ENCODE measurements around the gene FLNC. TPM values are rescaled to one million over a fixed set of nuclear protein-coding genes. Genes with fewer than 3 reads are reported as not detected.
A peak's percentile ranks its signal among the peaks of the same experiment; 100 is the strongest.

FLNC gene
- total RNA-seq, 4 donors from 2014 or later = 21.3 to 234 (median 57.9) TPM

DNA sequence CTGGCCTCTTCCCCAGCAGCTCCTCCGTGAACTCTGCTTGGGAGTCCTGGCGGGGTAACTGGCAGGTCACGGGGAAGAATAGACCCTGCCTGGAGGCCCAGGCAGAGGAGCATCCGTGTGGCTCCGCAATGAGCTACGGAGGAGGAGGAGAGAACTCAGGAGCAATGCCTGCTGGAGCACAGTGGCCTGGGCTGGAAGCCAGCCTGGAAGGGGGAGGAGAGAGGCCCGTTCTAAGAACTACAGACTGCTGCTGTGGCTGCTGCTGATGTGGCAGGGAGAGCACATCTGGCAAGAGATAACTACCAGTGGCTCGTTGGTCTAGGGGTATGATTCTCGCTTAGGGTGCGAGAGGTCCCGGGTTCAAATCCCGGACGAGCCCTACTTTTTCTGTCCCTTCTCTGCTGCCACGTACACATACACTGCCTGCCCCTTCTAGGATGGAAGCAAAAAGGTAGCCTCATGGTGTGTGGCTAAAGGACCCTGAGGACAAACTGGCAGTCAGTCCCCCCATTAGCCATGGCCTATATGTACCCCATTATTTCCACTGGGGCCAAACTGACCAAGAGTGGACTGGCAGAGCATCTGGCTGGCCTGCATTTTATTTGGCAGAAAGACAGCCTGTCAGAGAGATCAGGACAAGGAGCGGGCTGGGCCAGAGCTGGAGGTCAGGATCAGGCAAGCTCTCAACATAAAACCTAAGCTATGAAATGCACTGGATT is 46.9 kb upstream of the FLNC start:
- peaks cover 0 to 4% (median 0%) of the 10 kb centered on the region in 4 donors for H3K4me1 ChIP-seq
- DNase-seq = peak; percentile 49
- in situ Hi-C loops (cut with MboI; ENCODE audit: low pct_ligation_motif_present in 1 of 4, low pct_unique_long_range_greater_than_20kb in 1 of 4, low sequenced_read_pairs in 3 of 4) = no loop called here
- no peaks in the 10 kb centered on the region for H3K27me3 ChIP-seq
- intact Hi-C loops (cut with DNase I; ENCODE audit: low total_unique reads) = no loop called here
- no peak overlapping the region for H3K4me3 ChIP-seq
- H3K36me3 ChIP-seq = no peaks in the 10 kb centered on the region
- H3K9me3 ChIP-seq = peaks cover 2% of the 10 kb centered on the region in 2 donors
- TF ChIP-seq, protein P1, sequence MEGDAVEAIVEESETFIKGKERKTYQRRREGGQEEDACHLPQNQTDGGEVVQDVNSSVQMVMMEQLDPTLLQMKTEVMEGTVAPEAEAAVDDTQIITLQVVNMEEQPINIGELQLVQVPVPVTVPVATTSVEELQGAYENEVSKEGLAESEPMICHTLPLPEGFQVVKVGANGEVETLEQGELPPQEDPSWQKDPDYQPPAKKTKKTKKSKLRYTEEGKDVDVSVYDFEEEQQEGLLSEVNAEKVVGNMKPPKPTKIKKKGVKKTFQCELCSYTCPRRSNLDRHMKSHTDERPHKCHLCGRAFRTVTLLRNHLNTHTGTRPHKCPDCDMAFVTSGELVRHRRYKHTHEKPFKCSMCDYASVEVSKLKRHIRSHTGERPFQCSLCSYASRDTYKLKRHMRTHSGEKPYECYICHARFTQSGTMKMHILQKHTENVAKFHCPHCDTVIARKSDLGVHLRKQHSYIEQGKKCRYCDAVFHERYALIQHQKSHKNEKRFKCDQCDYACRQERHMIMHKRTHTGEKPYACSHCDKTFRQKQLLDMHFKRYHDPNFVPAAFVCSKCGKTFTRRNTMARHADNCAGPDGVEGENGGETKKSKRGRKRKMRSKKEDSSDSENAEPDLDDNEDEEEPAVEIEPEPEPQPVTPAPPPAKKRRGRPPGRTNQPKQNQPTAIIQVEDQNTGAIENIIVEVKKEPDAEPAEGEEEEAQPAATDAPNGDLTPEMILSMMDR (IDR thresholded peaks at IDR 0.05) = no peak
- TF ChIP-seq EP300 (IDR thresholded peaks at IDR 0.05; ENCODE audit: low read depth) (no peak), POLR2A (IDR thresholded peaks at IDR 0.05) (no peak), POLR2AphosphoS5 (IDR thresholded peaks at IDR 0.05) (no peak)
- peak overlapping the region; percentile 22 to 74 (median 70) for H3K27ac ChIP-seq
- WGBS, 2 donors (ENCODE audit: low coverage in 1 of 2) = 62 to 80% methylated on average over 1 to 15 of the region's 15 CpGs

DNA sequence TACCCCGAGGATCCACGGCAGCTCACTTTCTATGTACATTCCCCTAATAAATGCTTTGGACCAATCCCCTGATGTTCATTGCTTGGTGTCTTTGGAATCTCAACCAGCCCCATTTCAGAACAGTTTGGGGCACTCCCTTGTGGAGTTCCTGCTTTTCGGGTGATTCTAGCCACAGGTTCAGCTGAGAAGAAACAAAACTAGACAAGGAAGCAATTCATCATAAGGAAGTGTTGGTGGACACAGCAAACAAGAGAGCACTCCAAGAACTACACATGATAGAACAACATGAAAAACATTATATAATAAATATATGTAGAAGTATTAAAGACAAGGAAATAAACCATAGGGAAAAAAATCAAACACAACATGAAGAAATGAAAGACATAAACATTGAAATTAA is 44.5 kb upstream of the FLNC start:
- H3K4me3 ChIP-seq = no peak overlapping the region
- intact Hi-C loops (cut with DNase I; ENCODE audit: low total_unique reads) = no loop called here
- no peak overlapping the region for H3K27ac ChIP-seq
- DNase-seq = no peak
- H3K36me3 ChIP-seq = no peaks in the 10 kb centered on the region
- TF ChIP-seq, protein P1 (IDR thresholded peaks at IDR 0.05) = no peak
- TF ChIP-seq EP300 (IDR thresholded peaks at IDR 0.05; ENCODE audit: low read depth) = no peak
- no peak for TF ChIP-seq POLR2A (IDR thresholded peaks at IDR 0.05)
- TF ChIP-seq POLR2AphosphoS5 (IDR thresholded peaks at IDR 0.05) = no peak
- H3K27me3 ChIP-seq = peaks cover 6% of the 10 kb centered on the region
- H3K9me3 ChIP-seq = no peaks in the 10 kb centered on the region
- H3K4me1 ChIP-seq = peaks cover 0 to 9% (median 2%) of the 10 kb centered on the region in 4 donors
- in situ Hi-C loops (cut with MboI; ENCODE audit: low pct_ligation_motif_present in 1 of 4, low pct_unique_long_range_greater_than_20kb in 1 of 4, low sequenced_read_pairs in 3 of 4) = no loop called here
- WGBS, 2 donors (ENCODE audit: low coverage in 1 of 2) = 29 to 47% methylated on average over 3 of the region's 3 CpGs

DNA sequence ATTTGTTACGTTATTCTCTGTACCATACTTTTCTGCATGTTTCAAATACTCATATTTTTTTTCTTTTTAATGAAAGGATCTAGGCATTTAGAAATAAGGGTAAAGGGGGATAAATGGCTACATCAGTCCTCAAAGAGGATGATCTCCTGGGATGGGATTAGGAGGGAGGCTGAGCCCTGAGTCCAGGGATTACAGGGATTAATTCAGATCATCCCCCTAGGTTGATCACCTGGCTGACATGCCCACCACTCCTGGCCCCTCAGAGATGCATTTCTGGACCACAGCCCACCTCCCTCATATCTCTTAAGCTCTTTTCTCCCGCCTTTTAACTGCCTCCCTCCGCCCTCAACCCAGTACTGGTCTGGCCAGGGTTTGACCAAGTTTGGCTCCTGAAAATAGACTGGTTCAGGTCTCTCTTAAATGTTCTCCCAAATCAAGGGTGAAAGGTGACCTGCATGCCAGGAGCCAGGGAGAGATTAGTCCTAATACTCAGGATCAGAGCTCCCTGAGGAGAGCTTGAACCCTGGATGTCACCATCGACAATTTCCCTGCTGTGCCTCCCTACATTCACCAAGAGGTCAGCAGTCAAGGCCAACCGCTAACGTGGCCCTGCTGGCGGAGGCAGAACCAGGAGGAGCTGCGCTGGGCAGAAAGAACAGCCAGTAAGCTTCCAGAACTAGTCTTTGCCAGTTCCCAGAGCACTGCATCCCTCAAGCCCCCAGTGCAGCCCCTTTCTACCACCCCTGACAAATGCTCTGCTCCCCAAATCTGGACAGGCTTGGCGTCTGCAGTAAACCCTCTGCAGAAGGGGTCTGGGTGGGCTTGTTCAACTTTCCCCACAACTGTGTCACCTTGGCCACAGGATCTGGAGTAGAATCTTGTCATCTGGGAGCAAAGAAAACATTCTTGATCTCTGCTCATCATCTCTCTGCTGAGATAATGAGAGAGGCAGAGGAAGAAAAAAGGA is 41.5 kb upstream of the FLNC start:
- in situ Hi-C loops (cut with MboI; ENCODE audit: low pct_ligation_motif_present in 1 of 4, low pct_unique_long_range_greater_than_20kb in 1 of 4, low sequenced_read_pairs in 3 of 4) (no loop called here), intact Hi-C loops (cut with DNase I; ENCODE audit: low total_unique reads) (no loop called here)
- Histone ChIP-seq H3K4me1 (peaks cover 5 to 24% (median 16%) of the 10 kb centered on the region in 4 donors), H3K27ac (no peak overlapping the region), H3K9me3 (no peaks in the 10 kb centered on the region), H3K36me3 (no peaks in the 10 kb centered on the region), H3K27me3 (peaks cover 24% of the 10 kb centered on the region), H3K4me3 (no peak overlapping the region)
- no peak for DNase-seq
- WGBS, 2 donors (ENCODE audit: low coverage in 1 of 2) = 79 to 87% methylated on average over 4 to 9 of the region's 9 CpGs
- TF ChIP-seq POLR2AphosphoS5 (IDR thresholded peaks at IDR 0.05) (no peak), EP300 (IDR thresholded peaks at IDR 0.05; ENCODE audit: low read depth) (no peak)

DNA sequence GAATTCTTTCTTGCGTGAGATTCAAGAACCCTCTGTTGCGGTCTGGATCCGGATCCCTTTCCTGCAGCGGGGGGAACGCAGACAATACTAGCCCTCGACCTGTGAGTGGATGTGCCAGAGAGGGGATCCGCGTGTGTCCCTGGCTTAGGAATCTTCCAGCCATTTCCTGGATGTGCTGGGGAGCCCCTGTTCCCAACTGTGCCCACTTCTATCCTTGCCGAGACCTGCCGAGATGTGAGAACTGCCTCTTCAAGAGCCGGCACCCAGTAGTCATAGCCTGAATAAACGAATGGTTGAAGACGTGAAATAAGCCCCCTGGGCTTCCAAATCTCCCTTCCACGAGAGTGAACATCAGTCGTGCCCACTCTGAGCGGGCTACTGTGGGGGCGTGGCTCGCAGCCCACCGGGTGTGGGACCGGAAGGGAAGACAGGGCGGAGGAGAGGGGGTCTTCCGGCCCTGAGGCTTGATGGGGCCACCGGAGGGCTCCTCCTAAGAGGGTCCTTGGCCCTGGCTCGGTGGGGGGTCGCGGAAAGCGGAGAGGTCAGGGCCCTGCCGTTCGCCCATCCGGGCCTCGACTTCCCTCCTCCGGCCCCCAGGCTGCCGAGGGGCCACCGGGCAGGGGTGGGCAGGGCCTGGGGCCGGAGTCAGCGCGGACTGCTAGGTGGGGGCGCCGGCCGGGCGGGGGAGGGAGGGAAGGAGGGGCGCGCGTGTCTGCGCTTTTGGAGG is 39.7 kb upstream of the FLNC start:
- peak overlapping the region; percentile 53 to 82 (median 68) for H3K4me3 ChIP-seq
- H3K27ac ChIP-seq = peak overlapping the region; percentile 59 to 78 (median 72)
- peaks cover 5 to 23% (median 16%) of the 10 kb centered on the region in 4 donors for H3K4me1 ChIP-seq
- H3K9me3 ChIP-seq = no peaks in the 10 kb centered on the region
- H3K27me3 ChIP-seq = peaks cover 24% of the 10 kb centered on the region
- TF ChIP-seq POLR2AphosphoS5 (IDR thresholded peaks at IDR 0.05) (no peak), EP300 (IDR thresholded peaks at IDR 0.05; ENCODE audit: low read depth) (no peak), POLR2A (IDR thresholded peaks at IDR 0.05) (no peak)
- TF ChIP-seq, protein P1 (IDR thresholded peaks at IDR 0.05) = no peak
- 28 to 75% methylated on average over 5 to 38 of the region's 45 CpGs for WGBS, 2 donors (ENCODE audit: low coverage in 1 of 2)
- intact Hi-C loops (cut with DNase I; ENCODE audit: low total_unique reads) (loop anchor here (2.0 kb wide), 1 partner anchor 52 kb away; the partner anchor contains the start of gene CALU), in situ Hi-C loops (cut with MboI; ENCODE audit: low pct_ligation_motif_present in 1 of 4, low pct_unique_long_range_greater_than_20kb in 1 of 4, low sequenced_read_pairs in 3 of 4) (no loop called here)
- H3K36me3 ChIP-seq = no peaks in the 10 kb centered on the region
- DNase-seq = no peak
